PC-9 (cell line): Measurements from ENCODE around the gene BMI1. TPM values are rescaled to one million over a fixed set of nuclear protein-coding genes. Genes with fewer than 3 reads are reported as not detected.

Source experiments
- Bru-seq: library from RNA; stranded (reverse); fragments of 400-500 nt; gene quantifications from one replicate; lab custom pipeline; 2021; lab: Mats Ljungman, UMichigan
- BruChase-seq, 2 experiments: library from RNA; stranded (reverse); fragments of 400-500 nt; gene quantifications; one replicate each; lab custom pipeline; 2021; lab: Mats Ljungman, UMichigan
- BruUV-seq: library from RNA; stranded (reverse); fragments of 400-500 nt; replicated peaks from 2 replicates; lab custom pipeline; 2021; lab: Mats Ljungman, UMichigan
- CTCF ChIA-PET: fragments of 300-600 bp; sonication (Branson Sonifier 250); formaldehyde crosslinking; loops from one replicate; lab custom pipeline; 2022; ENCODE audit warnings: antibody characterized with exemption; lab: Charles Lee
- POLR2A ChIA-PET: fragments of 300-600 bp; sonication (Branson Sonifier 250); formaldehyde crosslinking; loops from one replicate; lab custom pipeline; 2022; ENCODE audit warnings: antibody characterized with exemption; ENCODE audit not compliant: unreplicated experiment; lab: Charles Lee
- DNase-seq, 2 experiments: peaks; one replicate each; pipeline versions ENCODE4 v3.0.0 to v3.0.0-alpha.2; 2015 to 2022; ENCODE audit warnings: mixed read lengths in 1 of 2
- H2AFZ ChIP-seq: fragments of 200-600 bp; sonication (generic); 2 replicates; pipeline ENCODE4 v1.8.1; 2017; ENCODE audit warnings: antibody characterized with exemption
- H3F3A ChIP-seq: fragments of 200-600 bp; sonication (generic); 2 replicates; pipeline ENCODE4 v1.8.1; 2017; ENCODE audit warnings: antibody characterized with exemption, mild to moderate bottlenecking, low read depth; ENCODE audit not compliant: insufficient read depth
- H3K27ac ChIP-seq: fragments of 200-600 bp; sonication (generic); 2 replicates; pipeline ENCODE4 v1.6.1; 2016; ENCODE audit warnings: mixed run types
- H3K27me3 ChIP-seq: fragments of 200-600 bp; sonication (generic); 2 replicates; pipeline ENCODE4 v1.6.1; 2016; ENCODE audit warnings: low read depth, mixed run types; ENCODE audit not compliant: insufficient read depth
- H3K36me3 ChIP-seq: fragments of 200-600 bp; sonication (generic); 2 replicates; pipeline ENCODE4 v1.6.1; 2016; ENCODE audit warnings: low read depth, mixed run types
- H3K4me1 ChIP-seq: fragments of 200-600 bp; sonication (generic); replicated peaks from 2 replicates; pipeline ENCODE4 v1.6.1; 2016; ENCODE audit warnings: mixed run types; ENCODE audit not compliant: insufficient read depth
- H3K4me2 ChIP-seq: fragments of 200-600 bp; sonication (generic); 2 replicates; pipeline ENCODE4 v1.6.1; 2017; ENCODE audit warnings: mixed run types
- H3K4me3 ChIP-seq: fragments of 200-600 bp; sonication (generic); 2 replicates; pipeline ENCODE4 v1.6.1; 2016; ENCODE audit warnings: mixed run types
- H3K79me2 ChIP-seq: fragments of 200-600 bp; sonication (generic); 2 replicates; pipeline ENCODE4 v1.6.1; 2017; ENCODE audit warnings: low read depth, mixed run types
- H3K9me2 ChIP-seq: fragments of 200-600 bp; sonication (generic); 2 replicates; pipeline ENCODE4 v1.8.1; 2017; ENCODE audit warnings: mild to moderate bottlenecking; ENCODE audit not compliant: insufficient read depth
- H3K9me3 ChIP-seq: fragments of 200-600 bp; sonication (generic); 2 replicates; pipeline ENCODE4 v1.8.1; 2016; ENCODE audit warnings: low read depth; ENCODE audit not compliant: insufficient read depth
- H4K20me1 ChIP-seq: fragments of 200-600 bp; sonication (generic); 2 replicates; pipeline ENCODE4 v1.8.1; 2017; ENCODE audit not compliant: insufficient read depth
- EZH2 ChIP-seq: fragments of 200-600 bp; sonication (generic); IDR thresholded peaks from 2 replicates; pipeline ENCODE4 v1.8.0; 2017; ENCODE audit warnings: antibody characterized with exemption, low read depth
- intact Hi-C: fragments of 100-400 bp; cut with micrococcal nuclease; formaldehyde crosslinking; loops from one replicate; pipeline ENCODE4 v1.10.0; 2022; ENCODE audit not compliant: unreplicated experiment
- long read RNA-seq: library from polyadenylated mRNA; stranded (forward); transcript quantifications from one replicate; pipeline ENCODE4 v2.0.0, GENCODE V29; 2022
- total RNA-seq: library from RNA; stranded (reverse); gene quantifications from 2 replicates; pipeline ENCODE4 v1.2.3, GENCODE V29; 2021
- TF ChIP-seq, protein P1 (sequence below): fragments of 200-600 bp; sonication (generic); conservative IDR thresholded peaks from 2 replicates; pipeline ENCODE4 v1.6.1; 2017; ENCODE audit warnings: mixed run types, antibody characterized with exemption, mild to moderate bottlenecking, moderate library complexity

The BMI1 gene
- 38.8 and 48.4 TPM in 2 replicates for total RNA-seq
- percentile 81 among the genes with signal in this experiment for Bru-seq, nascent RNA
- BruChase-seq, experiment 1, labeled RNA remaining after a 2-hour chase: percentile 96 among the genes with signal in this experiment
- percentile 99 among the genes with signal in this experiment for BruChase-seq, experiment 2, labeled RNA remaining after a 6-hour chase
- long read RNA-seq, transcript BMI1-201 (10 exons, 3,428 nt): major isoform, 19 of 31 reads
- long read RNA-seq, partial matches to known transcripts: 4 of 31 reads
- long read RNA-seq, other reads (novel, unspliced or antisense): 8 of 31 reads

DNA sequence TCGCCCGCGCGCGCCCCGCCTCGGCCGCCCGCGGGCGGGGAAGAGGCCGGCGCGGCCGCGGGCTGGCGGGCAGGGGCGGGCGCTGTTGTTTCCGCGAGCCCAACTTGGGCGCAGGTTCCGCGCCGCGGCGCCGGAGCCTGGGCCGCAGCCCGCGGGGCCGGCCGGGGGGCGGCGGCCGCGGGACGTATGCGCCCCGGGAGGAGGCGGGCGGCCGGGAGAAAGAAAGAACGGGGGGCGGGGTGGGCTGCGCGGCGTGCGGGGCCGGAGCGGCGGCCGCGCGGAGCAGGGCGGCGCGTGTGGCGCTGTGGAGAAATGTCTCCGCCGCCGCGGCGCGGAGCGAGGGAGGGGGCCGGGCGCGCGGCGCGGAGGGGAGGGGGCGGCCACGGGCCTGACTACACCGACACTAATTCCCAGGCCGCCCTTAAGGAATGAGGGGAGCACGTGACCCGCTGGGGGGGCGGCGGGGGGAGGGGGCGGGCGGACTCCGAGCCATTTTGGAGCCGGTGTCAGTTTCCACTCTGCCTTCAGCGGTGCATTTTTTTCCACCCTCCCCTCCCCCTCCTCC lies at the start of gene BMI1:
BMI1 (plus strand) TSS at position 509 of the 565 bp plus-strand sequence. CDS start 5,351 bp downstream, outside the sequence.
- H3K79me2 ChIP-seq: peaks cover 41% of the 10 kb centered on the region
- H2AFZ ChIP-seq: peak within 1 kb of the TSS; percentile 79
- peaks cover 16% of the 10 kb centered on the region for H3K27me3 ChIP-seq
- H3K4me3 ChIP-seq: peak within 1 kb of the TSS; percentile 75
- peaks cover 13% of the 10 kb centered on the region for H3F3A ChIP-seq
- no peak for TF ChIP-seq EZH2
- TF ChIP-seq, protein P1, sequence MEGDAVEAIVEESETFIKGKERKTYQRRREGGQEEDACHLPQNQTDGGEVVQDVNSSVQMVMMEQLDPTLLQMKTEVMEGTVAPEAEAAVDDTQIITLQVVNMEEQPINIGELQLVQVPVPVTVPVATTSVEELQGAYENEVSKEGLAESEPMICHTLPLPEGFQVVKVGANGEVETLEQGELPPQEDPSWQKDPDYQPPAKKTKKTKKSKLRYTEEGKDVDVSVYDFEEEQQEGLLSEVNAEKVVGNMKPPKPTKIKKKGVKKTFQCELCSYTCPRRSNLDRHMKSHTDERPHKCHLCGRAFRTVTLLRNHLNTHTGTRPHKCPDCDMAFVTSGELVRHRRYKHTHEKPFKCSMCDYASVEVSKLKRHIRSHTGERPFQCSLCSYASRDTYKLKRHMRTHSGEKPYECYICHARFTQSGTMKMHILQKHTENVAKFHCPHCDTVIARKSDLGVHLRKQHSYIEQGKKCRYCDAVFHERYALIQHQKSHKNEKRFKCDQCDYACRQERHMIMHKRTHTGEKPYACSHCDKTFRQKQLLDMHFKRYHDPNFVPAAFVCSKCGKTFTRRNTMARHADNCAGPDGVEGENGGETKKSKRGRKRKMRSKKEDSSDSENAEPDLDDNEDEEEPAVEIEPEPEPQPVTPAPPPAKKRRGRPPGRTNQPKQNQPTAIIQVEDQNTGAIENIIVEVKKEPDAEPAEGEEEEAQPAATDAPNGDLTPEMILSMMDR: no peak
- no peaks in the 10 kb centered on the region for H3K9me2 ChIP-seq
- peak in 1 of 2 experiments; percentile 60 for DNase-seq
- BruUV-seq: no TSS peak
- peaks cover 9% of the 10 kb centered on the region for H4K20me1 ChIP-seq
- H3K36me3 ChIP-seq: no peaks in the 10 kb centered on the region
- H3K27ac ChIP-seq: no peak within 1 kb of the TSS
- intact Hi-C loops: loop anchor here (2.0 to 10.0 kb wide), 5 partner anchors 108 to 744 kb away; partner anchors contain the start of gene PIP4K2A
- no peaks in the 10 kb centered on the region for H3K9me3 ChIP-seq
- peaks cover 42% of the 10 kb centered on the region for H3K4me1 ChIP-seq
- ChIA-PET POLR2A (no interaction called here), CTCF (no interaction called here)
- H3K4me2 ChIP-seq: peak within 1 kb of the TSS; percentile 81

DNA sequence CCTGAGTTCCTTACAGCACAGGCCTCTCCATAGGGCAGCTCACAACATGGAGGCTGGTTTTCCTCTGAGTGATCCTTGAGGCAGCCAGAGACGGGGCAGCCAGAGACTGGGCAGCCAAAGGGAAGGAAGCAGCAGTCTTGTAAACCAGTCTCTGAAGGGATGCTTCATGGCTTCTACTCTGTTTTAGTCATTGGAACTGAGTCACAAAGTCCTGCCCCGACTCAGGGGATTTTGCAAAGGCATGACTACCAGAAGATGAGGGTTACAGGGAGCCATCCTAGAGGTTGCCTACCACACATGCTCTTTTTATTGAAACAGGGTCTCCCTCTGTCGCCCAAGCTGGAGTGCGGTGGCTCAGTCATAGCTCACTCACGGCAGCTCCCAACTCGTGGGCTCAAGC lies 49.1 kb upstream of the BMI1 start:
- H3K36me3 ChIP-seq: no peaks in the 10 kb centered on the region
- no peaks in the 10 kb centered on the region for H3K79me2 ChIP-seq
- no peak overlapping the region for H3K4me2 ChIP-seq
- H4K20me1 ChIP-seq: no peaks in the 10 kb centered on the region
- H3K9me2 ChIP-seq: no peaks in the 10 kb centered on the region
- no peaks in the 10 kb centered on the region for H3K4me1 ChIP-seq
- ChIA-PET POLR2A (no interaction called here), CTCF (no interaction called here)
- TF ChIP-seq EZH2: no peak
- TF ChIP-seq, protein P1: no peak
- H3K27ac ChIP-seq: no peak overlapping the region
- BruUV-seq: no TSS peak
- no peaks in the 10 kb centered on the region for H3K9me3 ChIP-seq
- H3K4me3 ChIP-seq: no peak overlapping the region
- no peak overlapping the region for H2AFZ ChIP-seq
- DNase-seq: no peak
- intact Hi-C loops: no loop called here
- no peaks in the 10 kb centered on the region for H3K27me3 ChIP-seq
- H3F3A ChIP-seq: no peaks in the 10 kb centered on the region

DNA sequence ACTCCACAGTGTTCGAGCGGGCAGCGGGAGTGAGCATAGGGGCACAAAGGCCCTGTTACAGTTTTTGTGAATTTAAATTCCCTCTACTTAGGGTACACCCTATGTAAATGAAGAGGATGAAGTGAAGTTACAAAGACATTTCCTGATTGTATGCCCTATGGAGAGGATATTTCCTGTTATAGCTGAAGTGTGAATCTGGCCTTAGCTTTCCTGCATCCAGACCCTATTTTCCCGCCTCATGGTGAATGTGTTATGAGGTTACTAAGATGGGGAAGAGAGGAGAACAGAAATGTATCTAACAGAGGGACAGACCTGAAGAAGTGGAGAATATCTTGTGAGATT lies 42.5 kb upstream of the BMI1 start:
- Histone ChIP-seq H3K4me2 (no peak overlapping the region), H3K27me3 (no peaks in the 10 kb centered on the region), H3K9me3 (no peaks in the 10 kb centered on the region), H3K79me2 (no peaks in the 10 kb centered on the region), H3F3A (no peaks in the 10 kb centered on the region), H3K9me2 (no peaks in the 10 kb centered on the region), H3K4me3 (no peak overlapping the region), H3K36me3 (no peaks in the 10 kb centered on the region), H2AFZ (no peak overlapping the region), H4K20me1 (no peaks in the 10 kb centered on the region), H3K4me1 (no peaks in the 10 kb centered on the region), H3K27ac (no peak overlapping the region)
- DNase-seq: no peak
- no TSS peak for BruUV-seq
- ChIA-PET POLR2A (no interaction called here), CTCF (no interaction called here)
- TF ChIP-seq, protein P1: no peak
- no peak for TF ChIP-seq EZH2
- intact Hi-C loops: no loop called here
